ENCODE measurements around the gene EGFL8. TPM values are rescaled to one million over a fixed set of nuclear protein-coding genes. Genes with fewer than 3 reads are reported as not detected.
A peak's percentile ranks its signal among the peaks of the same experiment; 100 is the strongest.

EGFL8 gene
- total and polyA plus RNA-seq, 2 donors (not counting 3 experiments of a cell fraction or from before 2014, with no cell fraction given): 9.0 to 12.6 TPM

DNA sequence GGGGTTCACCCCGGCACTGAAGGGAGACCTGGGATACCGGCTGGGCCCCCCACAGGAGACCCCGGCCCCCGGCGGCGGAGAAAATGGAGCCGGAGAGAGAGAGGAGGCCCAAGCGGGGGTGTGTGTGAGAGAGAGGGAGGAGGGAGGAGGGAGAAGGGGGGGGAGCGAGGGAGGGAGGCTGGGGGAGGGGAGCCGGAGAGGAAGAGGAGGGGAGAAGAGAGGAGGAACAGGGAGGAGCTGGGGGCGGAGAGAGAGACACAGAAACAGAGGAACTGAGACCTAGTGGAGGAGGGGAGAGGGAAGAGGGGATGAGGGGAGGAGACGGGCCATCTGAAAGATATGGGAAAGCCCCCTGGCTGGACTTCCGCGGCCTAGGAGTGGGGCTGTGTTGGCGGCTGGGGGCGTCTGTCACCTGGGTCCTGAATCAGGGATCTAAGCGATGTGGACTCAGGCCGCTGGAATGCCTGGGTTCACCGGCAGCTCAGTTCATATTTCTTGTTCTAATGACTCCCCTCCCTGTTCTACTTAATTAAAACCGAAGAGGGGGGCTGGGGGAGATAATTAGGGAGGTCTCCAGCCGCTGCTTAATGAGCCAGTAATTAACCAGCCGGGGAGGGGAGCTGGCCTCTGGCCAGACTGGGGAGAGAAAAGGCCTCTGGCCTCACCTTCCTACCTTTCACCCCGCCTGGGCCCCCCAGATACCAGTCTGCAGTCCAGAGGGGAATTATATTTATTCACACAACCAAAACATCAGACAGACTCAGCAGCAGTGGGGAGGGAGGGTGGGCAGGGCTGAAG lies 25.9 kb downstream of the EGFL8 start, which contains the start of gene PBX2:
TSS of gene PBX2 (minus strand) at position 149 of the 798 bp plus-strand sequence. CDS start 287 bp downstream, outside the sequence.
- Histone ChIP-seq H3K9me1 (replicated peaks; ENCODE audit: control insufficient read depth, extremely low read depth, insufficient read depth, low read length) (no peaks in the 10 kb centered on the region), H3K27me3 (ENCODE audit: control insufficient read depth in 2 of 2, insufficient read depth in 2 of 2, low read length in 2 of 2) (no peaks in the 10 kb centered on the region), H3K4me1 (ENCODE audit: control insufficient read depth, extremely low read depth, insufficient read depth, low read length) (peaks cover 47% of the 10 kb centered on the region), H3K79me2 (ENCODE audit: control insufficient read depth, insufficient read depth, low read length) (peaks cover 23% of the 10 kb centered on the region), H3K27ac (ENCODE audit: insufficient read depth, low read depth, low read length) (peak within 1 kb of the TSS; percentile 83), H3K9me3 (replicated peaks; ENCODE audit: control insufficient read depth, insufficient read depth, low read length) (no peaks in the 10 kb centered on the region), H3K4me3 (replicated peaks in 1 of 3; ENCODE audit: insufficient read depth in 1 of 3, low read depth in 1 of 3, low read length in 3 of 3) (peak within 1 kb of the TSS; percentile 32 to 83 (median 73)), H4K20me1 (replicated peaks; ENCODE audit: control insufficient read depth, extremely low read depth, insufficient read depth, low read length) (no peaks in the 10 kb centered on the region), H3K36me3 (ENCODE audit: control insufficient read depth in 2 of 2, extremely low read depth in 1 of 2, insufficient read depth in 2 of 2, low read length in 2 of 2) (peaks cover 0 to 16% of the 10 kb centered on the region in 2 experiments), H2AFZ (ENCODE audit: low read depth, low read length) (no peak within 1 kb of the TSS), H3K9ac (replicated peaks; ENCODE audit: extremely low read depth, insufficient read depth, low read length) (peak within 1 kb of the TSS; percentile 80), H3K4me2 (ENCODE audit: insufficient read depth, low read length) (peak within 1 kb of the TSS; percentile 89)
- dilution Hi-C loops (cut with MboI; ENCODE audit: extremely low pct_ligation_motif_present, low sequenced_read_pairs): no loop called here
- POLR2A ChIA-PET: interaction anchor here (0.6 to 1.0 kb wide), 2 partner anchors 13 to 511 kb away, joined by 3 to 5 read pairs; no protein-coding TSS in a partner anchor
- TSS peak; percentile 67 for BruUV-seq (replicated peaks)
- FAIRE-seq (peak; percentile 92), DNase-seq (ENCODE audit: low read depth, low spot score) (peak; percentile 93)
- CTCF ChIA-PET: interaction anchor here (0.6 to 1.8 kb wide), 6 partner anchors 13 to 96 kb away, joined by 3 to 6 read pairs (median 4); partner anchors contain the start of genes ATF6B and FKBPL
- TF ChIP-seq, protein P1, sequence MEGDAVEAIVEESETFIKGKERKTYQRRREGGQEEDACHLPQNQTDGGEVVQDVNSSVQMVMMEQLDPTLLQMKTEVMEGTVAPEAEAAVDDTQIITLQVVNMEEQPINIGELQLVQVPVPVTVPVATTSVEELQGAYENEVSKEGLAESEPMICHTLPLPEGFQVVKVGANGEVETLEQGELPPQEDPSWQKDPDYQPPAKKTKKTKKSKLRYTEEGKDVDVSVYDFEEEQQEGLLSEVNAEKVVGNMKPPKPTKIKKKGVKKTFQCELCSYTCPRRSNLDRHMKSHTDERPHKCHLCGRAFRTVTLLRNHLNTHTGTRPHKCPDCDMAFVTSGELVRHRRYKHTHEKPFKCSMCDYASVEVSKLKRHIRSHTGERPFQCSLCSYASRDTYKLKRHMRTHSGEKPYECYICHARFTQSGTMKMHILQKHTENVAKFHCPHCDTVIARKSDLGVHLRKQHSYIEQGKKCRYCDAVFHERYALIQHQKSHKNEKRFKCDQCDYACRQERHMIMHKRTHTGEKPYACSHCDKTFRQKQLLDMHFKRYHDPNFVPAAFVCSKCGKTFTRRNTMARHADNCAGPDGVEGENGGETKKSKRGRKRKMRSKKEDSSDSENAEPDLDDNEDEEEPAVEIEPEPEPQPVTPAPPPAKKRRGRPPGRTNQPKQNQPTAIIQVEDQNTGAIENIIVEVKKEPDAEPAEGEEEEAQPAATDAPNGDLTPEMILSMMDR (IDR thresholded peaks at IDR 0.05; ENCODE audit: extremely low read depth in 1 of 2, insufficient read depth in 1 of 2, low read depth in 1 of 2, low read length in 2 of 2): no peak
- TF ChIP-seq POLR2AphosphoS5 (IDR thresholded peaks at IDR 0.05; ENCODE audit: insufficient read depth, low read depth, low read length) (peak; percentile 57), MYC (IDR thresholded peaks at IDR 0.05; ENCODE audit: low read depth, low read length) (no peak), JUN (IDR thresholded peaks at IDR 0.05; ENCODE audit: borderline replicate concordance, insufficient read depth, insufficient read length, low read depth) (no peak), GATA2 (IDR thresholded peaks at IDR 0.05; ENCODE audit: insufficient read depth, insufficient read length, low read depth, low read length) (no peak), FOS (IDR thresholded peaks at IDR 0.05; ENCODE audit: borderline replicate concordance, insufficient read depth, low read length) (no peak), POLR2A (IDR thresholded peaks at IDR 0.05; ENCODE audit: low read depth, low read length) (peak; percentile 53), EZH2 (IDR thresholded peaks at IDR 0.05; ENCODE audit: borderline replicate concordance, low read depth, low read length, severe bottlenecking) (no peak)
- TF ChIP-seq, protein P2, sequence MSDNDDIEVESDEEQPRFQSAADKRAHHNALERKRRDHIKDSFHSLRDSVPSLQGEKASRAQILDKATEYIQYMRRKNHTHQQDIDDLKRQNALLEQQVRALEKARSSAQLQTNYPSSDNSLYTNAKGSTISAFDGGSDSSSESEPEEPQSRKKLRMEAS (IDR thresholded peaks at IDR 0.05; ENCODE audit: insufficient read depth, insufficient read length): no peak
- intact Hi-C loops (cut with micrococcal nuclease): loop anchor here (1.0 to 10.0 kb wide), 4 partner anchors 12 to 525 kb away; partner anchors contain the start of genes ATF6B, C6orf47, CSNK2B and GPANK1

All from endothelial cell of umbilical vein (primary cell).